HG03575 (cell line): ENCODE results near the gene WNT7B.

ENCODE experiments used
- ATAC-seq: cut with Tn5 transposase; IDR thresholded peaks from one replicate; pipeline ENCODE4 v1.9.1; 2021; ENCODE audit not compliant: unreplicated experiment, insufficient number of reproducible peaks, low FRiP score; ENCODE audit errors: extremely low read depth

Gene WNT7B

DNA sequence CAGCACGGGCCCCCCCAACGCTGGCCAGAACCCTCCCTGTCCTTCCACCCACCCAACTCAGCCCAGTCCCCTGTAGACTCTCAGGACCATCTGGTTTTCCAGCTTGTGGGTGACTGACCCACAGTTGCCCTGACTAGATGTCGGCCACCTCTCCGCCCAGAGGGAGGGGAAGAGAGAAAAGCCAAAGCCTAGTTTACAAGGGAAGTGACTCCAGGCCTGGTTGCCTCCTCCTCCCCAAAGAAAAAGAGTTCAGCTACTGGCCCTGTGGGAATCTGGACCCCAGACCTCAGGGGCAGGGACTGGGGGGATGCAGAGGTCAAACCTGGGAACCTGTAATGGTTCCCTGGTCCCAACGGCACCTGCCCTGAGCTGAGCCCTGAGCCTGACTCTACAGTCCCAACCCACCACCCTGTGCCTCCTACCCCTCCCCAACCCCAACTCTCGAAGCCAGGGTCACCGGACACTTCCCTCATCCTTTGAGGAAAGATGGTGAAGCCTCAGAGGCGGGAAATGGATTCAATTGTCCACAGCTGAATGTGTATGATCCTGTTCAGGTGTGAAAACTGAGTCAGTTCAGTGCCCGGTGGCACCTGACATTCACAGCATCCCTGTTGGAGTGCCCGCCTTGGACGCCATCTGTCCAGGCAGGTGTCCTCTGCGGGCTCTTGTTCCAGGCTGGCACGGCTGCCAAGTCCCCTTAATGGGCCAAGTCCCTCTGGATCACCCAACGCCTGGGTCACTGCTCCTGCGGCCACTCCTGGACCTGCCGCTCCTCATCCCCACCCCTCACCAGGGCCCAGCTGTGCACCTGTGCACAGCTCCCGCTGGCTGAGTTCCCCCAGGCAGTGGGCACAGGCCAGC, 21.0 kb upstream of the WNT7B start:
- ATAC-seq, result no peak

DNA sequence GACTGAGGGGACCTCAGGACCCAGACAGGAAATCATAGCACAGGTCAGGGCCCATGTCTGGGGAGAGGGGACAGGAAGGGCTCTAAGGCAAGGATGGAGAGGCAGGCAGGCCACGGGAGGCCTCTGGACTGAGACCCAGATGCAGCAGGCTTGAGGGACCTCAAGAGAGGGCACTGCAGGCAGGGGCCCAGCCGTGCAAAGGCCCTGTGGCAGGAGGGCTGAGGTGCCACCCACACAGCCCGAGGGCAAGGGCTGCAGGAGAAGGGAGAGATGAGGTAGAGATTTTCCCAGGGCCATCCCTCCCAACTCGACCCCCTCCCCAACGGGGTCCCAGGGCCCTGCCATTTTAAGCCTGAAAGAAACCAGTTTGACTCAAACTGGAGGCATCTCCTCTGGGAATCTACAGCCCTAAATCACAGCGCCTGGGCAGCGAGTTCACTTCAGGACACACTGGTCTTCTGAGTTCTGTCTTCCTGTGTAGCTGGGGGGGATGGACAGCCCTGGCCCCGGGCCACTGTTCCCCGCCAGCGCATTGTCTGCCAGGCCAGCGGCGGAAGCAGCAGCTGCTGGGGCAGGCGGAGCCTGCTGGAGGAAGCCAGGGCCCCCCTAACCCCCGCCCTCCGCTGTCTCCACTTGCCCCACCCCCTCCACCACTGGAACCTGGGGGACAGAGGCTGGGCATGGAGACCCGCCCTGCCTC, 20.3 kb upstream of the WNT7B start:
- ATAC-seq, result no peak

DNA sequence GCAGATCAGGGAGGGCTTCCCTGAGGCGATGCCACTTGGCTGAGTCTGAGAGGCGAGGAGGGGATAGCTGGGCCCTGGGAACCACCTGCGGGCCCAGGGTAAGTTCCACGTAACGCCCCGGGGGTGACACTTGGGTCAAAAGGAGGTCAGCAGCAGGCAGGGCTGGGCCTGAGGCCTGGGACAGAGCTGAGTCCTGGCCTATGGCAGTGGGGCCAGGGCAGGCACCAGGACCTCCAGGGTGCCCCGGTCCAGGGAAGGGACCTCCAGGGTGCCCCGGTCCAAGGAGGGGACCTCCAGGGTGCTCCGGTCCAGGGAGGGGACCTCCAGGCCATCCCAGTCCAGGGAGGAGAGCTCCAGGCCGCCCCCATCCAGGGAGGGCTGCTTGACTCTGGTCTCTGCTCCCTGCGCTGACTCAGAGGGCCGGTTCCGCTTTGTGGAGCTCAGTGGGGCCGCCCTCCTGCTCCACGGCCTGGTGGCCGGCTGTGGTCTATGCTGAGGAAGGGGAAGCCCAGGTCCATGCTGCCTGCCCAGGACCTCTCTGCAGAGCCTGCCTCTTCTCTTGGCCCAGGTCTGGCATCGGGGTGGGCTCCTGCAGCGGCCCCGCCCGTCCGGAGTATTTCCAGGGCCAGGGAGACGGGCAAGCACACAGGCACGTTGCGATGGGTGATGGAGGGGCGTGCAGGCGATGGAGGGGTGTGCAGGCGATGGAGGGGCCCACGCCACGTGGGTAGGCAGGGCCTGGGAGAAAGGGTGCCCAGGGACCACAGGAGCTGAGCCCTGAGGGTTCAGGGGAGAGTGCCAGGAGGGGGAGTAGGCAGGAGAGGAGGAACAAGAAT, 19.5 kb upstream of the WNT7B start:
- ATAC-seq, result no peak

DNA sequence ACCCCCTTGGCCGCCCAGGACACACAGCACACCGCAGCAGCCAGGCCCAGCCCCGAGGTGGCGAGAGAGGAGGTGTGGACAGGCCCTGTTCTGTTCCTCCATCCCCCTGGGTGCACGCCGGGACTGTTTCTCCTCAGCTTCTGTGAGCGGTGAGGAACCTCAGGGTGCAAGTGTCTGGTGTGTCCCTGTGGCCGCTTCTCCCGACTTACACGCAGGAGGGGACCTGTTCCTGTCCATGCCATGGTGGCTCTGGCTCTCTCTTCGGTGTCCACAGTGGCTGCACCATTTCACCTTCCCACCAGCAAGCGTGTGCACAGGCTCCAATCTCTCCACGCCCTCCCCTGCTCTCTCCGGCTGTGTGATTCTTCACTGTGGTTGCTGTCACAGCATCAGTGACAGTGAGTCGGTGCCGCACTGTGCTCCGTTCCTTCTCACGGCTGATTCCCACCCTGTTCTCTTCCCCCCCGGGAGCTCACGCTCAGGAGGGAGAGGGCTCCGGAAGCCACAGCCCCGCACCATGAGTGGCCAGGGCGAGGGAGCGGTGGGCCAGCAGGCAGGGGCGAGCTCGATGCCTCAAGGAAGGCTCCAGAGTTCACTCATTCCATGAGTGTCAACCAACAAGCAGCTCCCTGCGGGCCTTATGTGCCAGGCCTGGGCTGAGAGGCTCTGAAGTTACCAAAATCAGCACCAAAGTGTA, 18.6 kb upstream of the WNT7B start:
- ATAC-seq, result no peak

DNA sequence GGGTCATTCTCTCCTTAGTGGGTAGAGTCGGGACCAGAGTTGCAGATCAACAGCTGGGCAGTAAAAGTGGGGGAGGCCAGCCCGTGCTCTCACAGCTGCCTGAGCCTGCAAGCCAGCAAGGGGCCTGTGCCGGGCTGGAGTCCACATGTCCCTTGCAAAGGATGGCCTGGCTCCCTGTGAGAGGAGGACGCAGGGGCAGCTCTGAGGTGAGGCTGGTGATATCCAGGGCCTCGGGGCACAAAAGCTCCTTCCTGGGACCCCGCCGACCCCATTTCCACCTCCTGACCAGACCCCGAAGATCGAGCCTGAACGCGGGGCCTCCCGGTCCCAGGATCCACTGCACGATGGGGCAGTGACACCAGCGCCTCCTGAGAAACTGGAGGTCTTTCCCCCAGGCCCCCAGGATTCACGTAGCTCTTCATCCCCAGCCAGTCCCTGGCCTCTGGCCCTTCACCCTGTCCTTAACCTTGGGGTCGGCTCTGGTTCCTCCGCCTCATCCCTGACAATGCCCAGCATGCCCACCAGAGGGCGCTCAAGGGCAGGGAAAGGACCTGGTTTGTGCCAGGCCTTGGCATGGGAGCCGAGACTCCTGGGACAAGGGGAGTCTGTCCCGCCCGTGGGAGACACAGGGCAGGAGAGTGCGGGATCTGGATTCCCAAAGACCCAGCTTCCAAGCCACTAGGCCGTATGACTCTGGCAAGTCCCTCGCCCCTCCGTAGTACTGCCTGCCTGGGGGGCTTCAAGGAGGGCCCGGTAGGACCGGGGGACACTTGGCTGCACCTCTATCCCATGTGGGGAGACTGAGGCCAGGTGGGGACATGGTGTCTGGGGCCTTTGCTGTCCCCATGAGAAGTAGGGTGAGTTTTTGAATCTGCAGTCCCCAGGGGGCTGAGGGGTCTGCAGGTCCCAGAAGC, 17.8 kb upstream of the WNT7B start:
- ATAC-seq, result no peak

DNA sequence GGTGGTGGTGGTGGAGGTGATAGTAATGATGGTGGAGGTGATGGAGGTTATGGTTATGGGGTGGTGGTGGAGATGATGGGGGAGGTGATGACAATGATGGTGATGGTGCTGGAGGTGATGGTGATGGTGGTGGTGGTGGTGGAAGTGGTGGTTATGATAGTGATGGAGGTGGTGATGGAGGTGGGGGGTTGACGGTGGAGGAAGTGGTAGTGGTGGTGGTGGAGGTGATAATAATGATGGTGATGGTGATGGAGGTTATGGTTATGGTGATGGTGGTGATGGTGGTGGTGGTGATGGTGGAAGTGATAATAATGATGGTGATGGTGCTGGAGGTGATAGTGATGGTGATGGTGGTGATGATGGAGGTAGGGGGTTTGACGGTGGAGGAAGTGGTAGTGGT, 16.9 kb upstream of the WNT7B start:
- ATAC-seq, result no peak

DNA sequence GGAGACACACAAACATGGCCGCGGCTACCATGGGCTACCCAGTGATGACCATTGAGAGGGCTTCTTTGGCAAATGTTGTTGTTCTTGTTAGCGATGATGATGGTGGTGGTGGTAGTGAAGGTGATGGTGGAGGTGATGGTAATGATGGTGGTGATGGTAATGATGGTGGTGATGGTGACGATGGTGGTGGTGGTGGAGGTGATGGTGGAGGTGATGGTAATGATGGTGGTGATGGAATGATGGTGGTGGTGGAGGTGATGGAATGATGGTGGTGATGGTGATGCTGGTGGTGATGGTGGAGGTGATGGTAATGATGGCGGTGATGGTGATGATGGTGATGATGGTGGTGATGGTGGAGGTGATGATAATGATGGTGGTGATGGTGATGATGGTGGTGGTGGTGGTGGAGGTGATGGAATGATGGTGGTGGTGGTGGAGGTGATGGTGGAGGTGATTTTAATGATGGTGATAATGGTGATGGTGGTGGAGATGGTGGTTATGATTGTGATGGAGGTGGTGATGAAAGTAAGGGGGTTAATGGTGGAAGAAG, 16.3 kb upstream of the WNT7B start:
- no peak for ATAC-seq

DNA sequence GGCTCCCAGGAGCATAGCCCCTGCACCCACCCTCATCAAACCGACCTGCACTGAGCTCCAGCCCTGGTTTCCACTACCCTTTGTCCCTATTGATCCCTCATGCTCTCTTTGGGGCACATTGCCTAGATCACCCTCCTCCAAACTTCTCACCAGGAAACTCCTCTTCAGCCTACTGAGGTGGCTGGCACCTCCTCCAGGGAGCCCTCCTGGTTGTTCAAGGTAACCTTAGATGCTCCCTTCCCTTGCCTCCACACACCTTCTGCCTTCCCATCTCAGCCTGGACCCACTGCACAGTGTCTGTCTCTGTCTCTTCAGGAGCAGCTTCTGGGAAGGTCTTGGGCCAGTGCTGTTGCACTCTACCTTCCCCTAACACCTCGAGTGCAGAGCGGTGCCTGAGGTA, 15.8 kb upstream of the WNT7B start:
- ATAC-seq, result no peak

DNA sequence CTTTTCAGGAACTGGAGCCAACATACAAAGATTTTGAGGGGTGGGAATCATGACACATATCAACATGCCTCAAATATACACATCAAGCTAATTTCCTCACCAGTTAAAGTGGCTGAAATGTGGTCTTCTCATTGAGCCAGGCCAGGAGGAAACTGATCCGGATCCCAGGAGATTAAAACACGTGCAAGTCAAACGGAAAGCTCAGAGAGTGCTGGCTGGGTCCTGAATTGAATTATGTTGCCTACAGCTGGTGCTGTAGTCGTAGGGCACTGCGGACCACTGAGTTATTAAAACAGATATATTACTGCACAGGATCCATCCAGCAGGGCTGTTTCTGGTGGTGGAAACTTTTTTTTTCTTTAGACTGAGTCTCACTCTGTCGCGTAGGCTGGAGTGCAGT, 14.1 kb upstream of the WNT7B start:
- no peak for ATAC-seq

DNA sequence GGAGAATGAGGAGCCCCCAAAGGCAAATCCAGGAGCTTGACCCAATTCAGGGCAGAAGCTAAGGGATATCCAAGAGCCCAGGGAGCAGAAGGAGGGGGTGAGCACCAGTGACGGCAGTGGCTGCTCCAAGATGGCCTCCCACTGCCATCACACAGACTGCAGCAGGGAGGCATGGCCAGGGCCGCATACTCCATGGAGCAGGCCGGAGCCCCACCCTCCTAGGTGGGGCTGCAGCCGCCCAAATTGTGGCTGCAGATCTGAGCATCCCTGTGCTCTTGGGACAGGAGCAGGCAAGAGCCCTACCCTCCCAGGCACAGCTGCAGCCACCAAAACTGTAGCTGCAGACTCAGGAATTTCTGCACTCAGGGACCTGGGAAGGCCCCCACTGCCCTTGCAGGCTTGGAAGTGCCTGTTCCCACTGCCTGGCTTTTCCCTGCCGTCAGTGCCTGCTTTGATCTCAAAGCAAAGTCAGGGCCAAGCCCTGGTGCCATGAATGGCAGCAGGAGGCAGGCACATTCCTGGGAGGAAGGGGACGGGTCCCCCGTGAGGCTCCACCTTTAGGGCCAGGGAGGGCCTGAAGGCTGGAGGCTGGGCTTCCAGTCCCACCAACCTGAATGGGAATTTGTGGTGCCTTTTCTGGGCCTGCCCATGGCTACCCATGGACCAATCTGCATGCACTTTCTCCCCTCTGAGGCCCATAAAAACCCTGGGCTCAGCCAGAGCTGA, 10.3 kb upstream of the WNT7B start:
- no peak for ATAC-seq

DNA sequence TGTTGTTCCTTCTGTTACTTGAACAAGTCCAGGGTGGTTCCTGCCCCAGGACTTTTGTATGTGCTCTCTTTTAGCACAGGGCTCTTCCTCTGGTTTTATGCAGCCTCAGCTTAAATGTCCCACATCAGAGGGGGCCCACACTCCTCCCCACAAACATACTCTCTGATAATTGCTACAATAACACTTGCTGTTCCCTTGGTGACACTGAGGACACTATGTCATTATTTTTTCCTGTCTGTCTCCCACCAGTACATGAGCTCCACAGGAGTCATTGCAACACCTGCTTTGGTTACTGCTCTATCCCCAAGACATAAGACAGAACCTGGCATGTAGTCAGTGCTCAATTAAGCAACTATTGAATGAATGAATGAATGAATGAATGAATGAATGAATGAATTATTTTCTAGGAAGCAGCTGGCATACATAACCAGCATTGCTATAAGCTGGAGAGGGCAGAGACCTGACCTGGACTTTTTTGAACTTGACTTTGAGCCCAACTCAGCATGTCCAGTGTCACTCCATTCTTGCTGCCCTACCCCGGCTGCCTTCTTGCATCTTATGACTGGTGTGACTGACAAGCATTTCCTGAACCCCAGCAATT, 7.5 kb upstream of the WNT7B start:
- ATAC-seq, result no peak

DNA sequence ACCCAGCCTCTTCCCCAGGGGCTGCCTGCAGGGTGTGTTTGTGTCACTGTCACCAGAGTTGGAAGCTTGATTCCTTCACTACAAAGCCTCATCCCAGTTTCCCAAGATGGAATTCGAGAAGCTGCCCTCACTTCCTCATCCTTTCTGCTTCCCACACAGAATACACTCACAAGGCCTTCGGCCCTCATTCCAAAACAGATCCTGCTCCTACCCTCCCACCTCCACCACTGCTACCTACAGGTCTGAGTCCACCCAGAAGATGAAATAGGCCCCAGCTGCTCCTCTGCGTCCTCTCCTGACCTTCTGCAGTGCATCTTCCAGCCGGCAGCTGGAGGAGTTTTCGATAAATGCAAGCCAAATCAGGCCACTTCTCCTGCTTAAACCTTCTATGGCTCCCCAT, 6.8 kb upstream of the WNT7B start:
- ATAC-seq, result no peak

DNA sequence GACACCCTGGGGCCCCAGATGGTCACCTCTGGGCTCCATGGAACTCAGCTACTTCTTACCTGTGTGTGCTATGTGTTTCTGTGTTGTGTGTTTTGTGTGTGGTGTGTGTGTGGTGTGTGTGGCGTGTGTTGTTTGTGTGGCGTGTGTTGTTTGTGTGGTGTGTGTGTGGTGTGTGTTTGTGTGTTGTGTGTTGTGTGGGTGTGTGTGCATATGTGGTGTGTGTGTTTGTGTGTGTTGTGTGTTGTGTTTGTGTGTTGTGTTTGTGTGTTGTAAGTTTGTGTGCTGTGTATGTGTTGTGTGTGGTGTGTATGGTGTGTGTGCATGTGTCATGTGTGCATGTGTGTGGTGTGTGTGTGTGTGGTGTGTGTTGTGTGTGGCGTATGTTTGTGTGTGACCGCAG, 3.8 kb upstream of the WNT7B start:
- ATAC-seq, result no peak

DNA sequence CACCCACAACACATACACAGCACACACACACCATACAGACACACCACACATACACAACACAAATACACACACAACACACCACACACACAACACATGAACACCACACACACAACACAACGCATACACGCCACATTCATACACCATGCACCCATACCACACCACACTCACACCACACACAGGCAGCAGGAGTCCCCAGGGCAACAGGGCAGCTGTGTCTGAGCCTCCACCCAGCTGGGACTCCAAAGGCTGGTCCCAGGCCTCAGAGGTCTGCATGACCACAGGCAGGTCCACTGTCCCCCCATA, 3.3 kb upstream of the WNT7B start:
- no peak for ATAC-seq

DNA sequence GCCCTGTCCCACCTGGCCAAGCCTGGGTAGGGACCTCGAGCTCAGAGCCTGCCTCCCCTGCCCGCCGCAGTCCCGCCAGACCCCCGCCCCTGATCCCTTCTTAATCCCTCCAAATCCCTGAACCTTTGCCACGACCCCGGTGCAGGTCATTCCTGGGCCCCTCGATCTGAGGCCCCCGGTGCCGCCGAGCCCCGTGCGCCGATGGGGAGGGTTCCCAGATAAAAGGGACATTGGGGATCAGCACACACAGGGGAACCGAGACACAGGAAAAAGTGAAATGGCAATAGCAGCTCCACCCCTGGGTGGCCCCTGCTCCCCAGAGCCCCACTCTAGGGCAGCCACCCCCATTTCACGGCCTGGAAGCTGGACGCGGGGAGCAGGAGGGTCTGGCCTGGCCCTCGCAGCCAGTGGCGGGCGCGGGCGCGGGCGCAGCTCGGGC, 1.3 kb upstream of the WNT7B start:
- ATAC-seq, result no peak

DNA sequence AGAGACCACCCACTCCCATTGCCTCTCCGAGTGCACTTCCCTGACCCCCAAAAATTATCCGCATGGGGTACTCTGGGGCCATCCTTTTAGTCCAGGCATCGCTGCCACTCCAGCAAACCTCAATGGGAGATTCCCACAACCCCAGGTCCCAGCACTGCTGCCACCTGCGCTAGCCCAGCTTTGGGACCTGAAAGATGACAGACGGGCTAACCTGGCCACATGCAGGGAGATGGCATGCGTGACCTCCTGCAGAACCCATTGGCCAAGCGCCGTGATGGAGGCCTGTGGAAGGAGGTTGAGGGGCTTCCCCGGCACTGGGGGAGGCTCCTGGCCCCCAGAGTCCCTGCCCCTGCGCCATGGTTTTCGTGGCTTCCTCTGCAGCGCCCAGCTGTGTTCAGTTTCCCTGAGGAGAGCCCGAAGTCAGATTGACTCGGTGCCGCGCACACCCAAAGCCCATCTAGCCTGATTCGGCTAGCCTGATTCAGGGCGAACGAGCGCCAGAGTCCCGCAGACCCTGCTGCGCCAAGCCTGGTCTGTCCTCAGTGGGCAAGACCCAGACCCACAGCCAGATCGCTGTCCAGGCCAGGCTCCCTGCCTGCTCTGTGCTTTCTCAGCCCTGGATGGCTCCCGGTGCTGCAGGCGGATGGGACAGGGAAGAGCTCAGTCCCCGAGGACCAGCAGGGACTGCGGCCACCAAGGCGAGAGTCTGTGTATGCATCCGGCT, 751 bp upstream of the WNT7B start:
- no peak for ATAC-seq
